CD4-positive, alpha-beta T cell treated with Interferon gamma for 1 hour (primary cell): Measurements from ENCODE around the gene HMX2.

Experiments used
- DNase-seq: peaks from one replicate; pipeline ENCODE4 v3.0.0-alpha.2; 2020

HMX2 gene

GRCh38 chr10:123147635-123148413 lies at the start of gene HMX2:
Gene HMX2 (plus strand): TSS chr10:123148136. CDS start chr10:123148379, 243 bp downstream.
- DNase-seq = no peak

GRCh38 chr10:123100030-123100762 lies 47.7 kb upstream of the HMX2 start:
- no peak for DNase-seq

- no peak for DNase-seq
Observed at GRCh38 chr10:123101872-123102271, 46.1 kb upstream of the HMX2 start.

- no peak for DNase-seq
Observed at GRCh38 chr10:123102673-123103072, 45.3 kb upstream of the HMX2 start.

GRCh38 chr10:123103944-123104343 lies 44.0 kb upstream of the HMX2 start:
- DNase-seq = no peak

- DNase-seq = no peak
Observed at GRCh38 chr10:123109466-123109865, 38.5 kb upstream of the HMX2 start.

- DNase-seq = no peak
Observed at GRCh38 chr10:123117644-123118417, 30.1 kb upstream of the HMX2 start.

GRCh38 chr10:123119081-123119480 lies 28.9 kb upstream of the HMX2 start:
- no peak for DNase-seq

- no peak for DNase-seq
Observed at GRCh38 chr10:123126246-123126645, 21.7 kb upstream of the HMX2 start.

- no peak for DNase-seq
Observed at GRCh38 chr10:123129618-123130271, 18.2 kb upstream of the HMX2 start.

- peak; percentile 73 for DNase-seq
Observed at GRCh38 chr10:123132576-123133477, 15.1 kb upstream of the HMX2 start.

- no peak for DNase-seq
Observed at GRCh38 chr10:123133541-123134342, 14.2 kb upstream of the HMX2 start.

GRCh38 chr10:123134343-123134914 lies 13.5 kb upstream of the HMX2 start:
- DNase-seq = no peak

GRCh38 chr10:123134915-123135414 lies 13.0 kb upstream of the HMX2 start:
- DNase-seq = no peak

- no peak for DNase-seq
Observed at GRCh38 chr10:123135415-123136141, 12.4 kb upstream of the HMX2 start, which contains the start of gene HMX3. Gene HMX3 (plus strand): TSS chr10:123135970. CDS start chr10:123136051, 81 bp downstream.

- DNase-seq = no peak
Observed at GRCh38 chr10:123136221-123136805, 11.6 kb upstream of the HMX2 start.

- DNase-seq = no peak
Observed at GRCh38 chr10:123136806-123137642, 10.9 kb upstream of the HMX2 start.

GRCh38 chr10:123139165-123139520 lies 8.8 kb upstream of the HMX2 start:
- no peak for DNase-seq
